ENCODE data around the gene NRL. TPM values are rescaled to one million over a fixed set of nuclear protein-coding genes. Genes with fewer than 3 reads are reported as not detected.

NRL gene
- total RNA-seq, 2 donors from 2014 or later: 1.7 to 2.5 TPM

GRCh38 chr14:24147761-24148428 is 33.1 kb upstream of the NRL start:
- Mint-ChIP-seq H3K27me3 (no peaks in the 10 kb centered on the region), H3K27ac (peak overlapping the region; percentile 85), H3K4me3 (peak overlapping the region; percentile 91), H3K36me3 (ENCODE audit: low read depth) (peaks cover 85% of the 10 kb centered on the region), H3K4me1 (peaks cover 38% of the 10 kb centered on the region), H3K9me3 (no peaks in the 10 kb centered on the region)
- ATAC-seq (replicated peaks): no peak

GRCh38 chr14:24146978-24147760 is 32.4 kb upstream of the NRL start, which contains the start of gene RNF31:
Gene RNF31, plus strand, starts transcription at chr14:24147498. Its CDS starts 201 bp downstream, at chr14:24147699.
- peak; percentile 91 for ATAC-seq (replicated peaks)
- Mint-ChIP-seq H3K4me1 (peaks cover 42% of the 10 kb centered on the region), H3K27ac (peak within 1 kb of the TSS; percentile 85), H3K36me3 (ENCODE audit: low read depth) (peaks cover 85% of the 10 kb centered on the region), H3K9me3 (no peaks in the 10 kb centered on the region), H3K4me3 (peak within 1 kb of the TSS; percentile 91), H3K27me3 (no peaks in the 10 kb centered on the region)

GRCh38 chr14:24146453-24146977 is 31.8 kb upstream of the NRL start, which contains the start of gene PSME2:
Gene PSME2, minus strand, starts transcription at chr14:24146610. Its CDS starts 29 bp downstream, at chr14:24146581.
- ATAC-seq (replicated peaks): peak; percentile 74
- Mint-ChIP-seq H3K27me3 (no peaks in the 10 kb centered on the region), H3K36me3 (ENCODE audit: low read depth) (peaks cover 85% of the 10 kb centered on the region), H3K4me3 (peak within 1 kb of the TSS; percentile 91), H3K27ac (peak within 1 kb of the TSS; percentile 85), H3K9me3 (no peaks in the 10 kb centered on the region), H3K4me1 (peaks cover 46% of the 10 kb centered on the region)

GRCh38 chr14:24145690-24146452 is 31.1 kb upstream of the NRL start:
- Mint-ChIP-seq H3K27ac (peak overlapping the region; percentile 85), H3K4me3 (peak overlapping the region; percentile 91), H3K4me1 (peaks cover 46% of the 10 kb centered on the region), H3K9me3 (no peaks in the 10 kb centered on the region), H3K36me3 (ENCODE audit: low read depth) (peaks cover 85% of the 10 kb centered on the region), H3K27me3 (no peaks in the 10 kb centered on the region)
- ATAC-seq (replicated peaks): no peak

GRCh38 chr14:24145219-24145618 is 30.5 kb upstream of the NRL start:
- Mint-ChIP-seq H3K27ac (peak overlapping the region; percentile 85), H3K36me3 (ENCODE audit: low read depth) (peaks cover 85% of the 10 kb centered on the region), H3K27me3 (no peaks in the 10 kb centered on the region), H3K9me3 (no peaks in the 10 kb centered on the region), H3K4me1 (peaks cover 46% of the 10 kb centered on the region), H3K4me3 (peak overlapping the region; percentile 91)
- ATAC-seq (replicated peaks): no peak

GRCh38 chr14:24144451-24144850 is 29.7 kb upstream of the NRL start:
- Mint-ChIP-seq H3K36me3 (ENCODE audit: low read depth) (peaks cover 85% of the 10 kb centered on the region), H3K27ac (no peak overlapping the region), H3K27me3 (no peaks in the 10 kb centered on the region), H3K4me1 (peaks cover 46% of the 10 kb centered on the region), H3K4me3 (peak overlapping the region; percentile 91), H3K9me3 (no peaks in the 10 kb centered on the region)
- no peak for ATAC-seq (replicated peaks)

- peaks cover 85% of the 10 kb centered on the region for H3K36me3 Mint-ChIP-seq (ENCODE audit: low read depth)
- peaks cover 46% of the 10 kb centered on the region for H3K4me1 Mint-ChIP-seq
- peak overlapping the region; percentile 86 for H3K4me3 Mint-ChIP-seq
- no peaks in the 10 kb centered on the region for H3K27me3 Mint-ChIP-seq
- no peak for ATAC-seq (replicated peaks)
- no peak overlapping the region for H3K27ac Mint-ChIP-seq
- H3K9me3 Mint-ChIP-seq: no peaks in the 10 kb centered on the region
These were observed 28.8 kb upstream of the NRL start for GRCh38 chr14:24143511-24143910.

GRCh38 chr14:24141097-24141880 is 26.5 kb upstream of the NRL start, which contains the start of gene EMC9:
Gene EMC9, minus strand, starts transcription at chr14:24141591. Its CDS starts 287 bp downstream, at chr14:24141304.
- peak; percentile 90 for ATAC-seq (replicated peaks)
- H3K9me3 Mint-ChIP-seq: no peaks in the 10 kb centered on the region
- no peaks in the 10 kb centered on the region for H3K27me3 Mint-ChIP-seq
- peak within 1 kb of the TSS; percentile 90 for H3K27ac Mint-ChIP-seq
- peaks cover 55% of the 10 kb centered on the region for H3K4me1 Mint-ChIP-seq
- peak within 1 kb of the TSS; percentile 86 for H3K4me3 Mint-ChIP-seq
- H3K36me3 Mint-ChIP-seq (ENCODE audit: low read depth): peaks cover 99% of the 10 kb centered on the region

- peaks cover 80% of the 10 kb centered on the region for H3K36me3 Mint-ChIP-seq (ENCODE audit: low read depth)
- H3K4me3 Mint-ChIP-seq: peak overlapping the region; percentile 86
- no peaks in the 10 kb centered on the region for H3K9me3 Mint-ChIP-seq
- peak overlapping the region; percentile 82 for H3K27ac Mint-ChIP-seq
- ATAC-seq (replicated peaks): no peak
- H3K27me3 Mint-ChIP-seq: no peaks in the 10 kb centered on the region
- H3K4me1 Mint-ChIP-seq: peaks cover 51% of the 10 kb centered on the region
These were observed 24.7 kb upstream of the NRL start for GRCh38 chr14:24139272-24139934.

GRCh38 chr14:24138396-24139271 is 23.9 kb upstream of the NRL start:
- Mint-ChIP-seq H3K36me3 (ENCODE audit: low read depth) (peaks cover 73% of the 10 kb centered on the region), H3K4me3 (peak overlapping the region; percentile 86), H3K27ac (peak overlapping the region; percentile 82), H3K4me1 (peaks cover 45% of the 10 kb centered on the region), H3K27me3 (no peaks in the 10 kb centered on the region), H3K9me3 (no peaks in the 10 kb centered on the region)
- no peak for ATAC-seq (replicated peaks)

GRCh38 chr14:24137529-24138395 is 23.0 kb upstream of the NRL start:
- H3K9me3 Mint-ChIP-seq: no peaks in the 10 kb centered on the region
- no peak for ATAC-seq (replicated peaks)
- H3K4me1 Mint-ChIP-seq: peaks cover 42% of the 10 kb centered on the region
- peak overlapping the region; percentile 86 for H3K4me3 Mint-ChIP-seq
- H3K27ac Mint-ChIP-seq: peak overlapping the region; percentile 91
- H3K27me3 Mint-ChIP-seq: no peaks in the 10 kb centered on the region
- peaks cover 64% of the 10 kb centered on the region for H3K36me3 Mint-ChIP-seq (ENCODE audit: low read depth)

Measured in activated T-helper 17 cell treated with anti-CD3 and anti-CD28 coated beads, Interleukin-2, amount 50 U/mL, for 72 hours (primary cell).